ENCODE measurements around the gene FKBP3.
"Not testable (repeated sequence)": the region's sequence is repeated elsewhere in the genome, so short reads cannot be mapped to it uniquely, and the experiment has no call there.

FKBP3 gene

GRCh38 chr14:45134051-45134958 lies at the start of gene FKBP3:
Gene FKBP3, minus strand, starts transcription at chr14:45134481. Its CDS starts 25 bp downstream, at chr14:45134456.
- DNase-seq, result peak; percentile 98

- DNase-seq, result no peak
Measured at GRCh38 chr14:45181806-45182205, 47.5 kb upstream of the FKBP3 start.

GRCh38 chr14:45181329-45181728 lies 47.0 kb upstream of the FKBP3 start:
- DNase-seq, result no peak

GRCh38 chr14:45177076-45177475 lies 42.8 kb upstream of the FKBP3 start:
- no peak for DNase-seq

GRCh38 chr14:45169906-45170305 lies 35.6 kb upstream of the FKBP3 start:
- no peak for DNase-seq

- DNase-seq, result no peak
Measured at GRCh38 chr14:45156067-45156466, 21.8 kb upstream of the FKBP3 start.

GRCh38 chr14:45150386-45150890 lies 16.2 kb upstream of the FKBP3 start:
- no peak for DNase-seq

- DNase-seq, result no peak
Measured at GRCh38 chr14:45149602-45150001, 15.3 kb upstream of the FKBP3 start.

GRCh38 chr14:45145214-45145613 lies 10.9 kb upstream of the FKBP3 start:
- DNase-seq, result no peak

GRCh38 chr14:45144658-45145057 lies 10.4 kb upstream of the FKBP3 start:
- no peak for DNase-seq

- not testable (repeated sequence) for DNase-seq
Measured at GRCh38 chr14:45142083-45142482, 7.8 kb upstream of the FKBP3 start.

GRCh38 chr14:45140661-45141187 lies 6.4 kb upstream of the FKBP3 start:
- peak; percentile 9 for DNase-seq

- DNase-seq, result no peak
Measured at GRCh38 chr14:45136399-45136798, 2.1 kb upstream of the FKBP3 start.

GRCh38 chr14:45135659-45136395 lies 1.5 kb upstream of the FKBP3 start, which contains the start of gene FANCM:
Gene FANCM, plus strand, starts transcription at chr14:45135930. Its CDS starts 102 bp downstream, at chr14:45136032.
- peak; percentile 97 for DNase-seq

- DNase-seq, result peak; percentile 46
Measured at GRCh38 chr14:45135156-45135555, 875 bp upstream of the FKBP3 start.

GRCh38 chr14:45133683-45134050 lies 614 bp downstream of the FKBP3 start:
- peak; percentile 15 for DNase-seq

- DNase-seq, result no peak
Measured at GRCh38 chr14:45128963-45129629, 5.2 kb downstream of the FKBP3 start.

- DNase-seq, result no peak
Measured at GRCh38 chr14:45125754-45126153, 8.5 kb downstream of the FKBP3 start.

- no peak for DNase-seq
Measured at GRCh38 chr14:45123271-45123670, 11.0 kb downstream of the FKBP3 start.

GRCh38 chr14:45120096-45120495 lies 14.2 kb downstream of the FKBP3 start:
- DNase-seq, result no peak

GRCh38 chr14:45118594-45118993 lies 15.7 kb downstream of the FKBP3 start:
- no peak for DNase-seq

- no peak for DNase-seq
Measured at GRCh38 chr14:45114327-45114726, 20.0 kb downstream of the FKBP3 start.
